Mesodermal cell (in vitro differentiated cells): ENCODE data around the gene HOXB8.

Source experiments
- H3K27ac ChIP-seq: 2 replicates; pipeline ENCODE4 v1.7.0; 2013; ENCODE audit warnings: mild to moderate bottlenecking, low read depth, low read length, moderate library complexity; ENCODE audit not compliant: severe bottlenecking
- H3K36me3 ChIP-seq: 2 replicates; pipeline ENCODE4 v1.7.1; 2013; ENCODE audit warnings: mild to moderate bottlenecking, low read length, moderate library complexity; ENCODE audit not compliant: control insufficient read depth, insufficient read depth
- H3K4me1 ChIP-seq: one replicate; pipeline ENCODE4 v1.7.1; 2013; ENCODE audit warnings: mild to moderate bottlenecking, low read length; ENCODE audit not compliant: insufficient read depth, control insufficient read depth, poor library complexity, severe bottlenecking
- H3K4me3 ChIP-seq: 2 replicates; pipeline ENCODE4 v1.7.0; 2013; ENCODE audit warnings: low read length, control low read depth, mild to moderate bottlenecking; ENCODE audit not compliant: insufficient read depth, poor library complexity, severe bottlenecking; ENCODE audit errors: extremely low read depth
- H3K9me3 ChIP-seq: 2 replicates; pipeline ENCODE4 v1.7.1; 2013; ENCODE audit warnings: mild to moderate bottlenecking, low read length, moderate library complexity; ENCODE audit not compliant: control insufficient read depth
- WGBS, 2 experiments: methylation state at CpG; one replicate each; pipeline ENCODE4 v1.1.5; 2013; ENCODE audit warnings: missing lambda C conversion rate in 2 of 2; ENCODE audit not compliant: insufficient coverage in 2 of 2; 5-methylcytosine and 5-hydroxymethylcytosine counted together

Gene HOXB8

GRCh38 chr17:48628649-48629410, 13.7 kb upstream of the HOXB8 start:
- H3K4me1 ChIP-seq, result peaks cover 5% of the 10 kb centered on the region
- WGBS, 2 experiments, result 23 to 28% methylated on average over 2 to 4 of the region's 5 CpGs
- no peaks in the 10 kb centered on the region for H3K9me3 ChIP-seq
- no peak overlapping the region for H3K27ac ChIP-seq
- H3K4me3 ChIP-seq, result no peak overlapping the region
- no peaks in the 10 kb centered on the region for H3K36me3 ChIP-seq

- H3K36me3 ChIP-seq, result no peaks in the 10 kb centered on the region
- H3K4me3 ChIP-seq, result no peak overlapping the region
- H3K27ac ChIP-seq, result peak overlapping the region; percentile 16
- WGBS, 2 experiments, result 13 to 15% methylated on average over 23 to 24 of the region's 27 CpGs
- H3K9me3 ChIP-seq, result no peaks in the 10 kb centered on the region
- peaks cover 5% of the 10 kb centered on the region for H3K4me1 ChIP-seq
Observed at GRCh38 chr17:48627623-48628521, 12.8 kb upstream of the HOXB8 start.

- WGBS, 2 experiments, result 9 to 11% methylated on average over 3 to 4 of the region's 5 CpGs
- H3K36me3 ChIP-seq, result no peaks in the 10 kb centered on the region
- H3K27ac ChIP-seq, result peak overlapping the region; percentile 51
- H3K4me3 ChIP-seq, result peak overlapping the region; percentile 22
- no peaks in the 10 kb centered on the region for H3K9me3 ChIP-seq
- H3K4me1 ChIP-seq, result peaks cover 5% of the 10 kb centered on the region
Observed at GRCh38 chr17:48627118-48627597, 12.1 kb upstream of the HOXB8 start.

GRCh38 chr17:48626245-48627117, 11.4 kb upstream of the HOXB8 start, which contains the start of gene HOXB9:
Gene HOXB9, minus strand, starts transcription at chr17:48626358. Its CDS starts 89 bp downstream, at chr17:48626269.
- Histone ChIP-seq H3K4me1 (peaks cover 5% of the 10 kb centered on the region), H3K4me3 (peak within 1 kb of the TSS; percentile 34), H3K9me3 (no peaks in the 10 kb centered on the region), H3K27ac (peak within 1 kb of the TSS; percentile 64), H3K36me3 (no peaks in the 10 kb centered on the region)
- WGBS, 2 experiments, result 0 to 1% methylated on average over 13 to 31 of the region's 50 CpGs

- peak overlapping the region; percentile 34 for H3K4me3 ChIP-seq
- H3K4me1 ChIP-seq, result peaks cover 5% of the 10 kb centered on the region
- peak overlapping the region; percentile 64 for H3K27ac ChIP-seq
- no peaks in the 10 kb centered on the region for H3K9me3 ChIP-seq
- no peaks in the 10 kb centered on the region for H3K36me3 ChIP-seq
- WGBS, 2 experiments, result 0% methylated on average over 55 to 65 of the region's 69 CpGs
Observed at GRCh38 chr17:48625495-48626244, 10.6 kb upstream of the HOXB8 start.

- Histone ChIP-seq H3K36me3 (no peaks in the 10 kb centered on the region), H3K4me3 (peak overlapping the region; percentile 34), H3K27ac (peak overlapping the region; percentile 64), H3K9me3 (no peaks in the 10 kb centered on the region), H3K4me1 (peaks cover 5% of the 10 kb centered on the region)
- 0 to 1% methylated on average over 32 to 33 of the region's 66 CpGs for WGBS, 2 experiments
Observed at GRCh38 chr17:48624544-48625494, 9.7 kb upstream of the HOXB8 start.

- 9% methylated on average over 1 of the region's 5 CpGs; no CpG with 5 or more reads in 1 of the 2 experiments for WGBS, 2 experiments
- no peaks in the 10 kb centered on the region for H3K36me3 ChIP-seq
- H3K27ac ChIP-seq, result no peak overlapping the region
- no peaks in the 10 kb centered on the region for H3K9me3 ChIP-seq
- peaks cover 5% of the 10 kb centered on the region for H3K4me1 ChIP-seq
- peak overlapping the region; percentile 9 for H3K4me3 ChIP-seq
Observed at GRCh38 chr17:48624118-48624517, 9.0 kb upstream of the HOXB8 start.

- peaks cover 10% of the 10 kb centered on the region for H3K4me1 ChIP-seq
- WGBS, 2 experiments, result 8 to 19% methylated on average over 2 to 3 of the region's 4 CpGs
- no peaks in the 10 kb centered on the region for H3K9me3 ChIP-seq
- no peaks in the 10 kb centered on the region for H3K36me3 ChIP-seq
- no peak overlapping the region for H3K27ac ChIP-seq
- H3K4me3 ChIP-seq, result peak overlapping the region; percentile 9
Observed at GRCh38 chr17:48623583-48623982, 8.5 kb upstream of the HOXB8 start.

- no peaks in the 10 kb centered on the region for H3K9me3 ChIP-seq
- no peak overlapping the region for H3K27ac ChIP-seq
- WGBS, 2 experiments, result 9 to 14% methylated on average over 9 to 11 of the region's 11 CpGs
- H3K4me1 ChIP-seq, result peaks cover 10% of the 10 kb centered on the region
- no peaks in the 10 kb centered on the region for H3K36me3 ChIP-seq
- H3K4me3 ChIP-seq, result no peak overlapping the region
Observed at GRCh38 chr17:48622857-48623256, 7.8 kb upstream of the HOXB8 start.
